T follicular helper cell (primary cell): ENCODE data around the gene CTNNA3.

ENCODE experiments used
- DNase-seq: peaks from one replicate; pipeline ENCODE4 v3.0.0-alpha.2; 2020; ENCODE audit warnings: low read depth

CTNNA3 gene

DNA sequence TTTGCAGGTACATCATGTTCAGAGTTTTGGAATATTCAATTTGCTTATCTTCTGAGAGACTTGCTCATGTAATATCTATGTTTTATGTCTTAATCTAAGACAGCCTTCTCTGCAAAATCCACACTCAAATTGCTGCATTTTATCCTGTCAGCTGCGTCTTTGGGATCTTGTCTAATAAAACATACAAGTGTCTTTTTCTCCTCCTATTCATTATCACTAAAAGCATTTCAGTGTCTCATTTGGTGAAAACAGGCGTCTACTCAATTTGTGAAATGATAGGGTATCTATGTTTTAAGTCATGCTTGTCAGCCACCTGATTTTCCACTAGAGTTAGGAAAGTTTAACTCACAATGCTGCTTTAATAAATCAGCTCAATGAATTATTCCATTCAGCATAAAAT is 882.9 kb downstream of the CTNNA3 start:
- no peak for DNase-seq

DNA sequence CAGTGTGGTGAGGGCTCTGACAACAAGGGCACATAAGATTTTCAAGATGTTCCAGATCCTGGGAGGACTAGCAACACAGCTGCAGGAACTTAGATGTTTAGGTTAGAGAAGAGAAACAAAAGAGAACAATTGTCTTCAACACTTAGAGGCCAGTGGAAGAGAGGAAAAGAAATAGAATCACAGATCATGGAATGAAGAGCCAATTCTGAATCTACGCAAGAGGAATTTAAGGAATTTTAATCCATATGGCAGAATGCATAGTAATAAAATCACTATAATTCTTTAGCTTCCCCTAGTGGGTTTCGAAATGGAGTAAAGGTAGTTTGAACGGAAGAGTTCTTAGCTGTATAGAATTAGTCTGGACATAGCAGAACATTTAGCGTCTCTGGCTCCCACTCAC is 884.8 kb downstream of the CTNNA3 start:
- no peak for DNase-seq

- DNase-seq = no peak
These were observed 886.6 kb downstream of the CTNNA3 start for GRCh38 chr10:66809402-66809801.

DNA sequence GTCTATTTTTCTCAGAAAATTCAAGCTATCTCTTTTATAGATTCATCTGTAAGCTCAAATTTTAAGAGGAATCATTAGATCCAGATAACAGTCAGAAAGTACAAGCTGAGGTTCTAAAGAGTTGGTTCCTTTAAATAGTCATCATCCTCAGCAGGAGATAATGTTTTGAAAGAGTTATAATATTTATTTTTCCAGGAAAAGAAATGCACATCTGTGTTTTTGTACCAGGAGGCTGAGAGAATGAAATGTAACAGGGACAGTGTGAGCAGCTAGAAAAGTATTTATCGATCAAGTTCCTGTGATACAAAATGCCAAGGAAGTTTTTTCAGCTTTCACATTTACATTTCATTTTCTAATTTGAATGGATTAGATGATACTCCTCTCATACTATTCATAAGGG is 890.4 kb downstream of the CTNNA3 start:
- no peak for DNase-seq

- DNase-seq = no peak
These were observed 891.0 kb downstream of the CTNNA3 start for GRCh38 chr10:66804962-66805361.

GRCh38 chr10:66803174-66803573 is 892.8 kb downstream of the CTNNA3 start:
- no peak for DNase-seq

- no peak for DNase-seq
These were observed 896.5 kb downstream of the CTNNA3 start for GRCh38 chr10:66799474-66799873.

- no peak for DNase-seq
These were observed 900.1 kb downstream of the CTNNA3 start for GRCh38 chr10:66795866-66796265.

- no peak for DNase-seq
These were observed 903.6 kb downstream of the CTNNA3 start for GRCh38 chr10:66792441-66792840.

- no peak for DNase-seq
These were observed 907.6 kb downstream of the CTNNA3 start for GRCh38 chr10:66788178-66788987.

DNA sequence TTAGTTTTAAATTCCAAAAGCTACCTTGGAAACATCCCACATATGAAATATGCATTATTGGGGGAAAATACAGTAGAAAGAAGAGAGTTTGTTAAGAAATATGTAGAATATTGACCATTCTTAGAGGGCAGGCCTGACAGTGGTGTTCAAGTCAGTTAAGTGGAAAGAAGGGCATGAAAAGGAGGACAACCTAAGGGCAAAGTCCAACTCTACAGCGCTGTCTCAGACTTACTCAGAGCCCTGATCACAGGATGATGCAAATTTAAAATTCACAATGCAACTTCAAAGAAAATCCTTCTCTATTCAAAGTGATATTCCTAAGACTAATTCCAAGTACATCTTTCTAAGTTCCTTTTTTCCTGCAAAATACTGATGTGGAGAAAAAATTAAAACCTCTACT is 909.3 kb downstream of the CTNNA3 start:
- DNase-seq = no peak

DNA sequence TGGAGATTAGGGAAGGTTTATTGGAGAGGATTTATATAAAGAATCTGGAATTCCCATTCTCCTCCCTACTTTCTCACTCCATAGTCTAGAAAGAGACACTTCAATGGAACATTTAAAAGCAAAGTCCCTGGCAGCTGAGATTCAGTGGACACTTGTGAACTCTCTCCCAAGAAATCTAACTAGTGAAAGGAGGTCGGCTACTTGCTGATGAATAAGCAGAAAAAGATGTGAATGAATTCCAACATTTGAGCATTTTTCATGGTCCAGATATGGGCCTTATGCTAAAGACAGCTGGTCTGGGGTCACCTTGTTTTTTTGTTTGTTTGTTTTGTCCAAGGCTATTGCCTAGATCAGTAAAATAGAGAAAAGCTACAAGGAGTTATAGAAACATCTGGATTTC is 911.2 kb downstream of the CTNNA3 start:
- DNase-seq = no peak

DNA sequence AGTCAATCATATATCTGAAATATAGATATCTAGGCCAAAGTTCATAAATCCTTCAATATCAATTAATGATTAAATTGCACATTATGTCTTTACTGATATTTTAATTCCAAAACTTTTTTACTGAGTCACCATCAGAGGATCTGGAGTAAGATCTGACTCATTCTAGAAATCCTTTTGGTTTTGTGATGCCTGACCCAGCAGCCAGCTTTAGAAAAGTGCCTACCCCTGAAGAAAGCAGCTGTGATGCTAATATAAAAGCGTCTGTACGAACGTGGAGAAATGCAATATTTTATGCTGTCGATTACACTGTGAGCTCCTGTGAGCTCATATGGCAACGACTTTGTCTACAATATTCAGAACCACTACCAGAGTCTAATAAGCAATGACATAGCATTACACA is 912.7 kb downstream of the CTNNA3 start:
- no peak for DNase-seq

DNA sequence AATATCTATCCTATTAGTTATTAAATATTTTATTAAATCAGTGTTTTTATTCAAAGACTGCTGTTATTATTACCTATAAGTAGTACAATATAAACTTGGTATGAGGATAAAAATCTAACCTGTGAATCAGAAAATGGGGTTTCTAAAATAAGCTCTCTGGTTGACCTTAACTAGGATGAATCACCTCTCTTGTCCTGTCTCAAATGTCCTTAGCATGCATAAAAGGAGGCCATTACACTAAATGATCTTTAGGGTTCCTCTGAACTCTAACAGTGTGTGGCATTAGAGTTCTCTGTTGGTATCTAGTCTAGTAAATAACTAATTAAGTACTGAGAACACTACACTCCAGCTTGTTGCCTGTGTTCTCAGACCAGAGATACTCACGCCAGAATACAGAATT is 913.2 kb downstream of the CTNNA3 start:
- DNase-seq = no peak

GRCh38 chr10:66782144-66782543 is 913.9 kb downstream of the CTNNA3 start:
- no peak for DNase-seq

- DNase-seq = no peak
These were observed 915.2 kb downstream of the CTNNA3 start for GRCh38 chr10:66780796-66781195.

- no peak for DNase-seq
These were observed 917.6 kb downstream of the CTNNA3 start for GRCh38 chr10:66778351-66778750.

GRCh38 chr10:66777665-66778064 is 918.3 kb downstream of the CTNNA3 start:
- no peak for DNase-seq

- DNase-seq = no peak
These were observed 922.5 kb downstream of the CTNNA3 start for GRCh38 chr10:66773472-66773817.

GRCh38 chr10:66772548-66773471 is 923.2 kb downstream of the CTNNA3 start:
- DNase-seq = no peak

- no peak for DNase-seq
These were observed 928.3 kb downstream of the CTNNA3 start for GRCh38 chr10:66767707-66768106.

DNA sequence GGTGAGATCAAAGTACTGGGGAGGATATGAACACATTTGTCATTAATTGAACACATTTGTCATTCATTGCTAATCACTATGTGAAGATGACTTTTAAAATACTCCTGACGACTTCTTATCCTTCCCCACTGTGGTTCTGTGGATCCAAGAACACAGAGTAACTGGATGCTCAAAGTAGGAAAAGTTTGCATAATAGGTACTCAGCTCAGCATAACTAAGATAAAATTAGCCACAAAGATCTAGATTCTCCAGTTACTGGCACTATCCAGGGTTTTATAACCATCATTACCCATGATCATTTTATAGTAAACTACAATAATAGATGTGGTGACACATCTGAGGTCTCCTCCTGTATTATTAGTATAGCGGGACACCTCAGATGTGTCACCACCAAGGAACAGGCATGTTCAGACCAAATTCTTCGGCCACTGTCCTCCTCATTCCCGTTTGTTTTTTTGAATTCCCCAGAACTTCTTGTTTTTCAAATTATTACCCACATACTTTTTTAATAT is 933.7 kb downstream of the CTNNA3 start:
- no peak for DNase-seq

DNA sequence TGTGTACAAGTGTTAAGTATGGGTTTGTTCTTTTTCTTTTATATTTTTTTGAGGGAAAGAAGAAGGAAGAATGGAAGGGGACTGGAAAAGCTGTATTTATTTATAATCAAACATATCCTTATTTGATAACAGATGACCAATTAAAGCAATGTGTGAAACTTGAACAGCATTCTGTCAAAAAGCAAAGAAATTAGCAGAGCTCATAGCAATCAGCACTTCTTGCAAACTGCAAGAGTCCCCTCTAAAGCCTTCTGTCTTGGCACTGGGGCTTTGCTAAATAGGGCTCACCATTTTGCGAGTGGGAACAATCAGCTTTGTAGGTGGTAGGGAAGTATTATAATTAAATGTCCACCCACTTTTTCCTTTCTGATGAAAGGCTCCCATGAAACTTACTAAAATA is 935.1 kb downstream of the CTNNA3 start:
- no peak for DNase-seq
